GM04504 (cell line): ENCODE measurements around the gene TRAFD1.

Experiments used
- DNase-seq: peaks from one replicate; pipeline ENCODE4 v3.0.0-alpha.2; 2012; ENCODE audit warnings: low read depth

TRAFD1 gene

DNA sequence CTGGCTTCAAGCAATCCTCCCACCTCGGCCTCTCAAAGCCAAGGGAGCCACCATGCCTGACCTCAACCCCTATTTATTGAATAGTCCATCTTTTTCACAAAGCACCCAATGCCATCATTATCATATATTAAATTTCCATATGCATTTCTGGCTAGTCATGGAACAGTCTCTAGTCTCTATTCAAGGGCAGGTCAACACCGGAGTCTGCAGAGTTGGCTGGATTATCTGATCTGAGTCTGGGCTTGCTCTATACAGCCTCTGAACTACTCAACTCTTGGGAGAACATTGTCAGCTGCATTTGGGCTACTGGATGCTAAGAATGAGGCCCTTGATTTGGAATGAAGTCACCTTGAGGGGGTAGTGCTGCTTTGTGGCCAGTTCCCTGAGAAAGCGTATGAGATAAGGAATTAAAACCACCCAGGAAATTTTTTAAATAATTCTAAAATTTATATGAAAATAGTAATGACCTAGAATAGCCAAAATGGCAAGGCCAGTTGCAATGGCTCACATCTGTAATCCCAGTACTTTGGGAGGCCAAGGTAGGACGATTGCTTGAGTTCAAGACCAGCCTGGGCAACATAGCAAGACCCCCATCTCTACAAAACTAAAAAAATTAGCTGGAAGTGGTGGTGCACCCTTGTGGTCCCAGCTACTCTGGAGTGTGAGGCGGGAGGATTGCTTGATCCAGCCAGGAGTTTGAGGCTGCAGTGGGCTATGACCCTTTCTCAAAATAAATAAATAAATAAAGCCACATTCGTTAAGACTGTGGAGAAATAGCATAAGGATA is 9.9 kb upstream of the TRAFD1 start:
- DNase-seq: no peak

DNA sequence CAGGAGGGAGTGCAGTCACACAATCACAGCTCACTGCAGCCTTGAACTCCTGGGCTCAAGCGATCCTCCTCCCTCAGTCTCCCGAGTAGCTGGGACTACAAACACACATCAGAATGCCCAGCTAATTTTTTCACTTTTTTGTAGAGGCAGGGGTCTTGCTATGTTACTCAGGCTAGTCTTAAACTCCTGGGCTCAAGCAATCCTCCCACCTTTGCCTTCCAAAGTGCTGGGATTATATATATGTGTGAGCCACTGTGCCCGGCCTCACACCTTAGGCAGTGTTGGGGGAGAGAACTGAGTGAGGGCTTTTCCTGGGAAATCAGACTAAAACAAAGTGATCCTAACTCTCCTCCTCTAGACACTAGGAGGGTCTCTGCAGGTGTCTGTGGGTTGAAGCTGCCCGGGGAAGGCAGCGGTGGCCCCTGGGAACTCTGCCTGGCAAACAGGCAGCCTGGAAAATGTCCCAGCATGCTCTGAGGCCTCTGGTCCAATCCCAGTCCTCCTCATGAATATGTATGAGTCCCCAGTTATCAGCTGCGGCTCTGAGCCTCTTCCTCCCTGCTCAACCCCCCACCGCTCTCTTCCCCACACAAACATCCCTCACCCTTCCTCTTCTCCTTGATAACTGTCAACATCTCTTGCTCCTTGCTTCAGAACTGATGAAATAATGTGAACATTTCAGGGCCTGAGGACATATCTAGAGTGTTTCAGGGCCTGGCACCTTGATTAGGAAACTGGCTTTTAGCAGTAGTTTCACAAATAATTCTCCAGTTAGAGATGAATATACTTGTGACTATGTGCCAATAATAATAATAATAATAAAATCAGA is 8.9 kb upstream of the TRAFD1 start:
- no peak for DNase-seq

DNA sequence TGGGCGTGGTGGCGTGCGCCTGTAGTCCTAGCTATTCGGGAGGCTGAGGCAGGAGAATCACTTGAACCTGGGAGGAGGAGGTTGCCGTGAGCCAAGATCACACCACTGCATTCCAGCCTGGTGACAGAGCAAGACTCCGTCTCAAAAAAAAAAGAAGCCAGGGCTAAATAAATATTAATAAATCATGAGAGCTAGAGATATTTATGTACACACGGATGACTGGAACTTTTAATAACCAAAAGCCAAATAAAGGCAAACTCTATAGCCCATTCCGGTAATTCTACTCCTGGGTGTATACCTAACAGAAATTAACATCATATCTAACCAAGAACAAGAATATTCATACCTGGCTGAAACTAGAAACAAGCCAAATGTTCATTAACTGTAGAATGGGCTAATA is 7.7 kb upstream of the TRAFD1 start:
- no peak for DNase-seq

DNA sequence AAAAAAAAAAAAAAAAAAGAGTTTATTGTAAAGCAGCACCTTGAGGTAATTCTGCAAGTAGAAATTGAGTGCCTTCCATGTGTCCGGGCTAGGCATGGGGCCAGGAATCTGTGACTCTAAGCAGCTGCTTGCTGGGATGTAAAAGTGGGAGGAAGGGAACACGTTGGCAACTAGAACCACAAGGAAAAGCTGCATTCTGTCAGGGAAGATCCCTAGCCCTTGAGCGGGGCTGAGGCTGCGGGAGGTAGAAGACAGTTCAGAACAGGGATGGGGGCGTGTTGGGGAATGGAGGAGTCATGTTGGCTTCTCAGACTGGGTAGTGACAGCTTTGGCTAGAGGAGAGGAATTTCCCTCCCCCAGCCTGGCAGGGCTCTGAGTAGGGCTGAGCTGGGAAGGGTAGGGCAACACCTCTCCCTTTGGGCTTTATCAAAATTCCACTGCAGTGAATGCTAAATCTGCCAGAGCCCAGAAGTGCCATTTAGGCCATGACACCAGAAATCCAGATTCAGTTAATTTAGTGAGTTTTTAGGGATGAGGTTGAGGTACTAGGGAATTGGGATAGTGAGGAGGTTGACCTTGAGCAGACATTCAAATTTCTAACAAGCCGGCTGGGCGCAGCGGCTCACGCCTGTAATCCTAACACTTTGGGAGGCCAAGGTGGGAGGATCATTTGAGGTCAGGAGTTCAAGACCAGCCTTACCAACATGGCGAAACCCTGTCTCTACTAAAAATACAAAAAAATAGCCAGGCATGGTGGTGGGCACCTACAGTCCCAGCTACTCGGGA is 3.4 kb upstream of the TRAFD1 start:
- peak; percentile 76 for DNase-seq

DNA sequence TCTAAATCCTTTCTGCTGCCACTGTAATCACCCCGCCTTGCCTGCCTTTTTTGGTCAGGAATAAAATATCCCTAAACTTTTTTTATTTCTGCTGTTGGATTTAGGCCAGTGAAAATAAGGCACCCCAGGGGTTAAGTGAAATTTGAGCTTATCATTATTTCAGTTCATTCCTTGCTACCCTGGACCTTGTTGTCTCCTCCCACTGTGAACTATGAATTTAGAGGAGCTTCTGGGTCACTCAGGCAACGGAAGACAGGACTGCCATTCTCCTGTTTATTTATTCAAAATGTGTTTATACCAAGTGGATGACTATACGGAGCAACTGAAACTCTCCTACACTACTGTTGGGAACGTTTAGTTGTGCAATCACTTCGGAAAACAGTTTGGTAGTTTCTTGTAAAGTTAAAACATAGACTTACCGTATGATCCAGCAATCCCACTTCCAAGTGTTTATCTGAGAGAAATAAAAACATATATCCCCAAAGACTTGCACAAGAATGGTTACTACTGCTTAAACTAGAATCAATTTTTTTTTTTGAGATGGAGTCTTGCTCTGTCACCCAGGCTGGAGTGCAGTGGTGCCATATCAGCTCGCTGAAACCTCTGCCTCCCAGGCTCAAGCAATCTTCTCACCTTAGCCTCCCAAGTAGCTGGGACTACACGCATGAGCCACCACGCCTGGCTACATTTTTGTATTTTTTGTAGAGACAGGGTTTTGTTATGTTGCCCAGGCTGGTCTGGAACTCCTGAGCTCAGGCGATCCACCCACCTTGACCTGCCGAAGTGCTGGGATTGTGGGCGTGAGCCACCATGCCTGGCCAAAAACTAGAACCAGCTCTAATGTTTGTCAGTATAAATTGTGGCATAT is 2.3 kb upstream of the TRAFD1 start:
- DNase-seq: no peak

DNA sequence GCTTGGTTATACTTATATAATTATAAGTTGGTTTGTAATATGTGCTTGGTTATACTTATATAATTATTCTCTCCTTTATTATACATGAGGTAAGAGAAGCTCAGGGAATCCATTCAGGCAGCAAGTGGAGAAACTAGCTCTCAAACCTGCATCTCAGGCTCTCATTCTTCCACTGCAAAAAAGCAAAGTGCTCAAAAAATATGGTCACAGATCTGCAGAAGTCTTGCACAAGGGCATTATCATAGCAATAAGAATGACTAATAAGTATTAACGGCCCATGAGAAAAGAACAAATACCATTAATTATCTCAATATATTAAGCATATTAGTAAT is 476 bp upstream of the TRAFD1 start:
- no peak for DNase-seq

DNA sequence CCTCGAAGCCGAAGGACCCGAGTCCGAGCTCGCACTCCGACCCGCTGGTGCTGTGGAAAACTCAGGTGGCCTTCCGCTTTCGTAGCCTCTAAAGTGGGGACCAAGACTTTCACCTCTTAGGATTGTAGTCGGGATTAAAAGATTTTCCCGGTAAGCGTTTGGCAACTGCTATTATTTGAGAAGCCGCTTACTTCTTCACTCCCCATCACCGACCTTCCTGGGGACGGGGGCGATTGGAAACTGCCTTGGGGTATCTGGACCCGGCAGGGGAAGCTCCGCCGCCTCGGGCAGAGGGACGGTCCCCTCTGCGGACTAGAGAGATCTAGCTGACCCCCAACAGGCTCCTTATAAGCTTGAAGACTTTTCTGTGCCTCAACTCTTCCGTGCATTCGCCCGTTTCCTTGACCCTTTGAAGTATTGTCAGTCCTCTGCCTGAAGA is 659 bp downstream of the TRAFD1 start:
- no peak for DNase-seq

DNA sequence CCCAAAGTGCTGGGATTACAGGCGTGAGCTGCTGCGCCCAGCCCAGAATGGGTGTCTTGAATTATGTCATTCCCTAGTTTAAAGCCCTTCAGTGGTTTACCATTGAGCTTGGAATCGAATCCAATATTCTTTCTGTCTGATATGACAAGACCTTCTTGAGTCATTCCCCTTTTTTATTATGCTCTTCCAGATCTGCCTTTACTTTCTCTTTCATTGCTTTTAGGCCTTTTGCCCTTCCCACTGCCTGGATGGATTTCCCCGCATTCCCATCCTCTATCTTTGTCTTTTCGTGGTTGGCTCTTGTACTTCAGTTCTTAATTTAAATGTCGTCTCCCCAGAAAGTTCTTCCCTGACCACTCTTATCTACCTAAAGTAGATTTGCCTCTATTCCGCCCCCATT is 1.6 kb downstream of the TRAFD1 start:
- DNase-seq: no peak

DNA sequence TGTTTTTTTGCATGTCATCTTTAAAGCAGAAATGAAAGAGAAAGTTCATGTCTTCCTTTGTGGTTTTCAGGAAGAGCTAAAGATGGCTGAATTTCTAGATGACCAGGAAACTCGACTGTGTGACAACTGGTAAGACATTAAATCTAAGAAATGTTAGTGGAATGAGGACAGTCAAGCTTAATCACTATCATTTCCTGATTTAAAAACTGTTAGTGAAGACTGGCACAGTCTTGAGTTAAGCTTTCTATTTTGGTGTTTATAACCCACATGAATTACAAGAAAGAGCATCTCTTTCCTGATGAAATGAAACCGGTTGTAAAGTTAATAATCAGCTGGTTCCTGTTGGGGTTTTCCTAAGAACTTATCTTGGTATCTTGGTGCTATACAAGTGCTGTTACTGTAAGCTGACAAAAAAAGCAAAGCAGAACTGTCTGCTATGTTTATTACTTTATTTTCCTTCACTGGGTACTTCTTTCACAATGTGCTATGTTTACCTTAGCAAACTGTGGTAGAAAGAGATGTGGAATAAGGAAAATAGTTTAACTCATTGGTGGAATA is 5.2 kb downstream of the TRAFD1 start:
- no peak for DNase-seq

DNA sequence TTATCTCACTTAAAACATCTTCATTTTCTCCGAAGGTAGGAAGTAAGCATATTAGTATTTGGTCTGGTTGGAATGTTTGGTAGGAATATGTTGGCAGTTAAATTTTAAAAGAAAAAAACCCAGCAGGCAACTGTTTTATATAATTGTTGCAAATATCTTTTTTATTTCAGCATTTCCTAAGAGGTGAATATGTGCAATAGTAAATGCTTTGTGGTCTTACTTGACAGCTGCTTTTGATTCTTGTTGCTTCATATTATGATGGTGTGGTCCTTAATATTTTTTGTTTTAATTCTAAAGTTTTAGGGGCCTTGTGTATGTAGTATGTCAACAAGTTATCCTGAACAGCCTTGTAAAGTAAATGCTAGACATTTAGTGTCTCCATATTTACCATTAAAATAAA is 6.3 kb downstream of the TRAFD1 start:
- no peak for DNase-seq

DNA sequence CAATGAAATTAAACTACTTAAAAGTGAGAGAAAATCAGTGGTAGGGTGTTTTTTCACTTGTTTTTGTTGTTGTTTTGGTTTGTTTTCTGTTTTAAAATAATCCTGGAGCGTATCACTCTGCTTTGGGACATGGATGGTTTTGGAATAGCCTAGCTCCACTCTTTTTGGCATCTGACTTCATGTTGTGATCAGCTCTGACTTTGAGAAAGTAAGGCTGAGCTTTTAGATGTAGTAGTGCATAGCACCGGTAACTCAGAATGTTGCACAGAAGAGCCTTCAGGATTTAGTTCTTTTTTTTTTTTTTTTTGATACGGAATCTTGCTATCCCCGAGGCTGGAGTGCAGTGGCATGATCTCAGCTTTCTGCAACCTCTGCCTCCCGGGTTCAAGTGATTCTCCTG is 8.1 kb downstream of the TRAFD1 start:
- DNase-seq: no peak

DNA sequence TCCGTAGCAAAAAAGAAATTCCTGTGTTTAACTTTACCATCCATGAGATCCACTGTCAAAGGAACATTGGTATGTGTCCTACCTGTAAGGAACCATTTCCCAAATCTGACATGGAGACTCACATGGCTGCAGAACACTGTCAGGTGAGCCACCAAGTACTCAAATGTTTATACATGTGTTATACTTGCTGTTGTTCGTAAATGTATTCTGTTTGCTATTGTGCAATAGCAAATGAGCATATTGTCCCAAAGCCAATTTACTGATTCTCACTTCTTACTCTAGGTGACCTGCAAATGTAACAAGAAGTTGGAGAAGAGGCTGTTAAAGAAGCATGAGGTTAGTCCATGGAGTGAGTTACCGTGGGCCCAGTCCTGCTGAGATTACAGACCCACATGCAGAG is 9.4 kb downstream of the TRAFD1 start:
- DNase-seq: no peak

DNA sequence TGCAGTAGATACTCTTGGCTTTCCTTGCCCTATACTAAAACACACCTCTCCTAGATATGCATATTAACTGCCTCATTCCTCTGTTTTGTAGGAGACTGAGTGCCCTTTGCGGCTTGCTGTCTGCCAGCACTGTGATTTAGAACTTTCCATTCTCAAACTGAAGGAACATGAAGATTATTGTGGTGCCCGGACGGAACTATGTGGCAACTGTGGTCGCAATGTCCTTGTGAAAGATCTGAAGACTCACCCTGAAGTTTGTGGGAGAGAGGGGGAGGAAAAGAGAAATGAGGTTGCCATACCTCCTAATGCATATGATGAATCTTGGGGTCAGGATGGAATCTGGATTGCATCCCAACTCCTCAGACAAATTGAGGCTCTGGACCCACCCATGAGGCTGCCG is 15.4 kb downstream of the TRAFD1 start:
- no peak for DNase-seq

DNA sequence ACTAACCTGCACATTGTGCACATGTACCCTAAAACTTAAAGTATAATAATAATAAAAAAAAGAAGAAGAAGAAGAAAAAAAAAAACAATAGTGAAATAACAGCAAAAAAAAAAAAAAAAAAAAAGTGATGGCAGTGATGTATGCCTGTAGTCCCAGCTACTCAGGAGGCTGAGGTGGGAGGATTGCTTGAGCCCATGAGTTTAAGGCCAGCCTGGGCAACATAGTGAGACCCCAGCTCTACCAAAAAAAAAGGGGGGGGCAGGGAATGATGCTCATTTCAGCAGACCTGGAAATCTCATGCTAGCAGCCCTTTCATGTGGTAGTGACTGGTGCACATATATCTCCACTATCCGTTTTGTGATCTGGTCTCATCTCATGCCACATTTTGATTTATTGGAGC is 20.8 kb downstream of the TRAFD1 start:
- DNase-seq: no peak

DNA sequence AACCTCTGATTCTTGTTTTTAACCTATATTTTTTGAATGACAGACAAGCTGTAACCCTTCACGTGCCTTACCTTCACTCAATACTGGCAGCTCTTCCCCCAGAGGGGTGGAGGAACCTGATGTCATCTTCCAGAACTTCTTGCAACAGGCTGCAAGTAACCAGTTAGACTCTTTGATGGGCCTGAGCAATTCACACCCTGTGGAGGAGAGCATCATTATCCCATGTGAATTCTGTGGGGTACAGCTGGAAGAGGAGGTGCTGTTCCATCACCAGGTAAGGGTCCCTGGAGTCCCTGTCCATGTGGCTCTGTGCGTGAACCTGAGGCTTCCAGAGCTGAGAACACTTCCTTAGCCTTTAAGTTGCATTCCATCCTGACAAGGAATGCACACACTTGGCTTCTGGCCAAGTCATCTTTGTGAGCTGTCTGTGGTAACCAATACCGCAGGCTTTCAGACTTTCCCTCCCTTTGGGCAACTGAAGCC is 22.7 kb downstream of the TRAFD1 start:
- DNase-seq: no peak

DNA sequence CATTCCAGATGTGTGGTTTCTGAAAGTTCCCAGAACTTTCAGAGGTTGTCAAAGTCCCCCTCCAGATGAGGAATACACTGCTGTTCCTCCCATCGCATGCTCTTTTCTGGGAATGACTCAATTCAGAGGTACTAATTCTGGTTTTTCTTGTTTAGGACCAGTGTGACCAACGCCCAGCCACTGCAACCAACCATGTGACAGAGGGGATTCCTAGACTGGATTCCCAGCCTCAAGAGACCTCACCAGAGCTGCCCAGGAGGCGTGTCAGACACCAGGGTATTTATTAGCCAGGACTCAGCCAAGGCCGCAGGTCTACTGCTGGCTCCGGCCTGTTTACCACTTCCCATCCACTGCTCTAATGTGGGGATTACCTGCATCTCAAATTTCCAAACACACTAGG is 24.2 kb downstream of the TRAFD1 start:
- no peak for DNase-seq

DNA sequence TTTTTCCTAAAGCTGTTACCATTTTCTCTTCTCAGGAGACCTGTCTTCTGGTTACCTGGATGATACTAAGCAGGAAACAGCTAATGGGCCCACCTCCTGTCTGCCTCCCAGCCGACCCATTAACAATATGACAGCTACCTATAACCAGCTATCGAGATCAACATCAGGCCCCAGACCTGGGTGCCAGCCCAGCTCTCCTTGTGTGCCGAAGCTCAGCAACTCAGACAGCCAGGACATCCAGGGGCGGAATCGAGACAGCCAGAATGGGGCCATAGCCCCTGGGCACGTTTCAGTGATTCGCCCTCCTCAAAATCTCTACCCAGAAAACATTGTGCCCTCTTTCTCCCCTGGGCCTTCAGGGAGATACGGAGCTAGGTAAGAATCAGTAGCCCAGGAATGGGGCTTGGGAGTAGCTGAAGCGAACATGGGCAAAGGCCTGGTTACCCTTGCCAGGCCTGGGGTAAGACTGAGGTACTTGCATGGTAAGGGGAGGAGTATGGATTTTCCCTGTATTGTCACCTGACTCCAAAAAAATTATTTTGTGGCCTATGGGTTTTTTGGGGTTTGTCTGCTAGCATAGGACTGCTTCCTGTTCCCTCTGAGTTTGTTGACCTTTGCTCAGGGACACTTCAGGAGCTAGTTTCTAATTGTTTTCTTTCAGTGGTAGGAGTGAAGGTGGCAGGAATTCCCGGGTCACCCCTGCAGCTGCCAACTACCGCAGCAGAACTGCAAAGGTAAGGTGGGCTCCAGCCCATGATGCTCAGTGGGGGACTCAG is 26.6 kb downstream of the TRAFD1 start:
- no peak for DNase-seq

DNA sequence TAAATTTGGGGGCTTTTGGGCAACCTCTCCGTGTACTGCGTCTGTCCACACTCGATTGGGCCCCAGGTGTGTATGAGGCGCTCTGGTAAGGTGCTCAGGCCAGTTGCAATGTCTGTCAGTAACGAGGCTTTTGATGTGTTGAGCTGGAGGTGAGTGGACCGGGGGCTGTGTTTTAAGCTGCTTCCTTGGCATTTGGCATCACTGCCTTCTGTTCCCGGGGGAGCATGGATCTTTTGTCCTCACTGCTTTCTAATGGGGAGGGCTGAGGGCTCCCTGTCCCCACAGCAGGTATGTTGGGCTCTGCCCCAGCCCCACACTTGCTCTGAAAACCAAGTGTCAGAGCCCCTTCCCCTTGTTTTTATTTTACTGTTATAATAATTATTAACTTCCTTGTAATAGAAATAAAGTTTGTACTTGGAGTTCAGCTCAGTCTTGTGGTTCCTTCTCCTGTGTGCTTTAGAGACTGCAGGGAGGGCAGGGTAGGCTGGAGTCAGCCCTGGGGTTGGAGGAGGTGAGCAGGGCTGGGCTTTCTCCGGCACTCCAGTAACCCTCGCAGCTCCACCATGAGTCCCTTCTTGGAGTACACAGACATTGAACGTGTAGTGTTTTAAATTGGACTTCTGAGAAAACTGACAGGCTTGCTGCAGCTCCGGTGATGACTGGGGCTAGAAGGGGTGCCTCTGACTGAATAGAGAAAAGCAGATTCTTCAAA is 28.0 kb downstream of the TRAFD1 start:
- no peak for DNase-seq

DNA sequence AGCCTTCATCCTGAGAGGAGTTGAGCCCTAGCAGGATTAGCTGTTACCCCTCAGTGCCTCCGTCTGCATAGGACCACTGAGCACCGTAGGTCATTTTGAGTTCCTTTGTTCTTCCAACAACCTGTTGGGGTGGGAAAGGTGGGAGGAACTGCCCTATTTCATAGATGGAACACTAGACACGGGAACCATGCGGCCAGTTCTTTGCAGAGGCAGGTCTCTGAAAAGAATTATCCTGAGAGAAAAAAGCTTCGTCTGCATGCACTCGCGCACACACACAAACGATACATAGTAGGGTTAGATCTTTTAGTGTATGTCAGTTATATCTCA is 28.5 kb downstream of the TRAFD1 start:
- no peak for DNase-seq
